Neural progenitor cell (in vitro differentiated cells): ENCODE measurements around the gene SLC2A6.

Experiments
- CTCF ChIP-seq: fragments of 200-600 bp; sonication (generic); IDR thresholded peaks from 2 replicates; pipeline ENCODE4 v1.5.1; 2017; ENCODE audit warnings: antibody characterized with exemption, mild to moderate bottlenecking
- EZH2 ChIP-seq: fragments of 200-600 bp; sonication (generic); IDR thresholded peaks from 2 replicates; pipeline ENCODE4 v1.6.1; 2017; ENCODE audit warnings: antibody characterized with exemption, mild to moderate bottlenecking, moderate library complexity
- EZH2phosphoT487 ChIP-seq: fragments of 200-600 bp; sonication (generic); IDR thresholded peaks from 2 replicates; pipeline ENCODE4 v1.6.1; 2017; ENCODE audit warnings: antibody characterized with exemption

GRCh38 chr9:133505901-133506652, 27.2 kb upstream of the SLC2A6 start:
- TF ChIP-seq CTCF (no peak), EZH2phosphoT487 (no peak), EZH2 (no peak)
